Muscle layer of duodenum (tissue), 2 donors: ENCODE measurements around the gene KCTD14.

Source experiments
- H3K27ac ChIP-seq: one replicate; pipeline ENCODE4 v1.7.0; 2013; ENCODE audit warnings: mild to moderate bottlenecking, low read length
- H3K27me3 ChIP-seq: one replicate; pipeline ENCODE4 v1.7.0; 2013; ENCODE audit warnings: low read depth, mild to moderate bottlenecking, control low read depth, low read length
- H3K36me3 ChIP-seq, 2 donors: one replicate each; pipeline ENCODE4 v1.7.0; 2013; ENCODE audit warnings: low read length in 2 of 2, control low read depth in 1 of 2, mild to moderate bottlenecking in 1 of 2; ENCODE audit not compliant: insufficient read depth in 2 of 2, control insufficient read depth in 1 of 2
- H3K4me1 ChIP-seq, 2 donors: one replicate each; pipeline ENCODE4 v1.7.0; 2013; ENCODE audit warnings: low read length in 2 of 2, mild to moderate bottlenecking in 2 of 2, control low read depth in 1 of 2, moderate library complexity in 1 of 2; ENCODE audit not compliant: insufficient read depth in 2 of 2, control insufficient read depth in 1 of 2
- H3K4me3 ChIP-seq, 2 donors: one replicate each; pipeline ENCODE4 v1.7.0; 2013; ENCODE audit warnings: low read length in 2 of 2, low read depth in 1 of 2, mild to moderate bottlenecking in 1 of 2
- H3K9me3 ChIP-seq, 2 donors: one replicate each; pipeline ENCODE4 v1.7.0; 2013; ENCODE audit warnings: low read length in 2 of 2, control low read depth in 1 of 2, mild to moderate bottlenecking in 1 of 2; ENCODE audit not compliant: control insufficient read depth in 1 of 2
- donor health status: healthy.

The KCTD14 gene

DNA sequence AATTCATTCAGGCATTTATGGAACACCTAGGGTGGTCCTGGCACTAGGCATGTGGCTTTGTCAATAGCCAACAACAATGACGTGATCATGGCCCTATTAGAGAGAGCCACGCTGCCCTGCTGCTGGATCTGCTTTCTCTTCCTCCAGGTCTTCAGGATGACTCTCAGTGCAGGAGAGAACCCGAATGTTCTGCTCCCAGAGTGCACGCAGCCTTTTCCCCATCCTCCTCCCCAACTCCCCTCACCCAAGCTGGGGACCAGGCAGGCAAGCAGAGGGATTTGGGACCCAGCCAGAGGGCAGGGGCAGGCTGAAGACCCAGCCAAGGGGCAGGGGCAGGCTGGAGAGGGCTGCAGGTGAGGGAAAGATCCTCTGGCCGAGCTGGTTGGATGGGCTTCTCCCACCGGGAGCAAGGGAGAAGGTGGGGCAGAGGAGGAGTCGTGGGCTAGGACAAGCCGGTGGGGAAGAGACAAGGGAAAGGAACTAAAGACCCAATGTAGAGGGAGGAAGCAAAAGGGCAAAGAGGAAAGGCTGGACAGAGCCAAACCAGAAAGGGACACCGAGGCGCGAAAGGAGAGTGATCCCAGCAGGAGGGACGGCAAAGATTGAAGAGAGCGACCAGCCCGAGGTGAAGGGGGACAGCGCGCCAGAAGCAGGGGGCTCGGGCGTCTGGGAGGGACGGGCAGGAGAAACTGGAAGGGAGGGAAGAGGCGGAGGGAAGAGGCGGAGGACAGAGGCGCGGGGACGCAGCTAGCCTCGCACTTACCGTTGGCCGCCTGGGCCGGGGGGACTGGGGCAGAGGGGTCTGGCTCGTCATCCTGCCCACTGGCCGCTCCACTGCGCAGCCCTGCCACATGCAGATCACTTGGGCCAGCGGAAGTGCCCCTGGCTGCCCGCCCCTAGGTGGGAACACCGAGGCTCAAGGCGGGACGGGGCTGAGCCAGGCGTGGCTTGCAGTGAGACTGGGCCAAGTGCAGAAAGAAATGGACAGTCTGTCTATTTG is at the start of gene KCTD14:
Gene KCTD14, minus strand, starts transcription at position 880 of the 1,000 bp plus-strand sequence. Its CDS starts 27 bp downstream, at position 853.
- Histone ChIP-seq H3K36me3 (no peaks in the 10 kb centered on the region), H3K9me3 (no peaks in the 10 kb centered on the region), H3K4me3 (peak within 1 kb of the TSS; percentile 54 to 70), H3K27ac (peak within 1 kb of the TSS; percentile 31), H3K27me3 (no peaks in the 10 kb centered on the region), H3K4me1 (no peaks in the 10 kb centered on the region)

GRCh38 chr11:78072455-78072854 is 49.4 kb upstream of the KCTD14 start:
- H3K36me3 ChIP-seq, result peaks cover 25 to 26% of the 10 kb centered on the region in 2 donors
- H3K4me3 ChIP-seq, result no peak overlapping the region
- H3K27ac ChIP-seq, result no peak overlapping the region
- H3K9me3 ChIP-seq, result no peaks in the 10 kb centered on the region
- H3K27me3 ChIP-seq, result no peaks in the 10 kb centered on the region
- H3K4me1 ChIP-seq, result peaks cover 0 to 28% of the 10 kb centered on the region in 2 donors

DNA sequence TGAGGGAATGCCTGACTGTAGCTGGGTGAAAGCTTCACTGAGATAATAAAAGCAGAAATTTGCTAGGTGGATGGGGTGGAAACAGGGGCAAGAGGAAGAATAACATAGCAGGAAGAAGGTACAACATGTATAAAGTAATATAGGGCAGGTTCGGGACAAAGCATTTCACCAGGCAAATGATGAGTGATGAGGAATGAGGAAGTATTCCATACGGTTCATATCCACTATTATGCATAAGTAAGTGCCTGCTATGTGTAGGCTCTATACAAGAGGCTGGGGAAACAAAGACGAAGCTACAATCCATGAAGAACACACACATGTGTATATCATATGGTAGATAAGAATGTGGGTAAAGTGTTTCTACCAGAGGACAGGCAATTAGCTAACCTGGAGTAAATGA is 48.6 kb upstream of the KCTD14 start:
- Histone ChIP-seq H3K9me3 (no peaks in the 10 kb centered on the region), H3K4me3 (no peak overlapping the region), H3K27me3 (no peaks in the 10 kb centered on the region), H3K4me1 (peaks cover 0 to 21% of the 10 kb centered on the region in 2 donors), H3K27ac (no peak overlapping the region), H3K36me3 (peaks cover 25 to 26% of the 10 kb centered on the region in 2 donors)

DNA sequence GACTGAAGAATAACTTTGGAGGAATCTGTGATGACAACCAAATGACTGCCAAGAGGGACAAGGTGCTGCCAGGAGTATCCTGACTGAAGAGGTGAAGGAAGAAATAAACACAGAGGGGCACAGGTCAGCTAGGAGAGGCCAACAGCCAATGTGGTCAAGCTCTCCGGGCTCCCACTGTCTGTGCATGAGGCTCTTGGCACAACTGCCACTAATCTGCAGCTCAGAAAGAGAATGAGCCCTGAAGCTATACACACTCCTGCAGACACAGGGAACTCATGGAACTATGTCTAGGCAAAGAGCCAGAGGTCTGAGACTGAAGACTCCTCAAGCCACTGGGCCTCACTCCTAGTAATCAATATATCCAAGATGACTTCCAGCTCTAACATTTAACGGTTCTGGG is 47.5 kb upstream of the KCTD14 start:
- Histone ChIP-seq H3K27ac (no peak overlapping the region), H3K4me3 (no peak overlapping the region), H3K27me3 (no peaks in the 10 kb centered on the region), H3K36me3 (peaks cover 25 to 26% of the 10 kb centered on the region in 2 donors), H3K9me3 (no peaks in the 10 kb centered on the region), H3K4me1 (peaks cover 0 to 11% of the 10 kb centered on the region in 2 donors)

- Histone ChIP-seq H3K4me3 (no peak overlapping the region), H3K4me1 (peaks cover 0 to 6% of the 10 kb centered on the region in 2 donors), H3K9me3 (no peaks in the 10 kb centered on the region), H3K27me3 (no peaks in the 10 kb centered on the region), H3K36me3 (peaks cover 25 to 26% of the 10 kb centered on the region in 2 donors), H3K27ac (no peak overlapping the region)
Measured at GRCh38 chr11:78069465-78069864, 46.4 kb upstream of the KCTD14 start.

DNA sequence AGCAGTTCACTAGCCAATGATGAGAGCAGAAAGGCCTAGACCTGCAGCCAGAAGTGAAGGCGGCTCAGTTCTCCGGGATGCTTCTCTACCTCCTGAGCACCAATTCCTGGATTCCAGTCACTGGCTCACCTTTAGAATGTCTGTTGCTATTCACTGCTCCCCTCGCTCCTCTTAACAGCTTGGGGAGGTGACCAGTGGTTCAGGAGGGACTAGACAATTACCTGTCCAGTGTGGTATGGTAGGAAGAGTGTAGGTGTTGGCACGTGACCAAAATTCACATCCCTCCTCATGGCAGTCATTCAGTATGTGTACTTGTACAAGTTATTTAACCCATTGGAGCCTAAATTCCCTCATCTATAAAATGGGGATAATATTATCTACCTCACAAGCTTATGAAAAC is 44.6 kb upstream of the KCTD14 start:
- no peak overlapping the region for H3K4me3 ChIP-seq
- no peak overlapping the region for H3K27ac ChIP-seq
- H3K27me3 ChIP-seq, result no peaks in the 10 kb centered on the region
- H3K9me3 ChIP-seq, result no peaks in the 10 kb centered on the region
- peaks cover 0 to 6% of the 10 kb centered on the region in 2 donors for H3K4me1 ChIP-seq
- peaks cover 23 to 24% of the 10 kb centered on the region in 2 donors for H3K36me3 ChIP-seq

GRCh38 chr11:78066471-78066870 is 43.4 kb upstream of the KCTD14 start:
- Histone ChIP-seq H3K27ac (no peak overlapping the region), H3K9me3 (no peaks in the 10 kb centered on the region), H3K27me3 (no peaks in the 10 kb centered on the region), H3K36me3 (peaks cover 13 to 18% of the 10 kb centered on the region in 2 donors), H3K4me1 (peaks cover 0 to 6% of the 10 kb centered on the region in 2 donors), H3K4me3 (no peak overlapping the region)

DNA sequence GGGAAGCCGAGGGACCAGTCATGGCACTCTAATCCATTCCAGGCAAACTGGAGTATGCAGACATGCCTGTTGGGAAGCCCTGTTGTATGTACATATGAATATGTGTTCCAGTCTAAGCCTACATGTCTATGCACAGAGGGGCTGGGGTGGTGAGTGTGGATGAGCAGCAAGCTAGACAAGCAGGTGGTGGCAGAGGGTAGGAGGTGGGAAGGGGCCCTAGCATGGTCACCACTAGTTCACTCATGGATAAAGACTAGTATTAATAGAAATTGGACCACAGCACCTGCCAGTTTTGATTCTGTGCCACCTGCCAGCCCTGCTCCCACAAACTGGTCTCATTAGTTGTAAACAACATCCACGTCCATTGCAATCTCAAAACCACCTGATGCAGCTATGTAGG is 42.1 kb upstream of the KCTD14 start:
- Histone ChIP-seq H3K4me1 (peaks cover 0 to 6% of the 10 kb centered on the region in 2 donors), H3K27me3 (no peaks in the 10 kb centered on the region), H3K9me3 (no peaks in the 10 kb centered on the region), H3K27ac (no peak overlapping the region), H3K4me3 (no peak overlapping the region), H3K36me3 (peaks cover 3 to 11% of the 10 kb centered on the region in 2 donors)

DNA sequence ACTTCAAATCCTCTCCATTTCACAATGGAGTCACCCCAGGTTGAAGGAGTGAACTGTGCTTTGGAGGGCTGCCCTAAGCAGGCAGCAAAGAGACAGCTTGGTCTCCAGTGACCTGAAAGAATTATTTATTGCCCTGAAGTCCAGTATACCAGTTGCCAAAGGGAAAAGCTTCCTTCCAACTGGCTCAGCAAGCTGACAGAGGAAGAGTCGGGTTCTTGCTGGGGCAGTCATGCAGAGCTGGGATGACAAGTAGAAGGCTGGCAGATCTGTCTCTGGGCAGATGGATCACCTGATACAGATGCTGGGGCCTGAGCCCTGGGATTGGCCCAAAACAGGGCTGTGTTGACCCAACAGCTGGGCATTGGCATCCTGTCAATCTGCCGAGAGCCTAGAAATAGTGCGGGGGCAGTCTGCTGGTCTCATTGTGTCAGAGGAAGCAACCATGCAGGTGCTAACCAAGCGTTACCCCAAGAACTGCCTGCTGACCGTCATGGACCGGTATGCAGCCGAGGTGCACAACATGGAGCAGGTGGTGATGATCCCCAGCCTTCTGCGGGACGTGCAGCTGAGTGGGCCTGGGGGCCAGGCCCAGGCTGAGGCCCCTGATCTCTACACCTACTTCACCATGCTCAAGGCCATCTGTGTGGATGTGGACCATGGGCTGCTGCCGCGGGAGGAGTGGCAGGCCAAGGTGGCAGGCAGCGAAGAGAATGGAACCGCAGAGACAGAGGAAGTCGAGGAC is 40.5 kb upstream of the KCTD14 start, which contains the start of gene THRSP:
Gene THRSP, plus strand, starts transcription at position 422 of the 742 bp plus-strand sequence. Its CDS starts 21 bp downstream, at position 443.
- H3K27ac ChIP-seq, result no peak within 1 kb of the TSS
- H3K4me1 ChIP-seq, result no peaks in the 10 kb centered on the region

GRCh38 chr11:78062671-78063070 is 39.6 kb upstream of the KCTD14 start:
- no peaks in the 10 kb centered on the region for H3K4me1 ChIP-seq
- no peaks in the 10 kb centered on the region for H3K9me3 ChIP-seq
- H3K36me3 ChIP-seq, result no peaks in the 10 kb centered on the region
- no peak overlapping the region for H3K27ac ChIP-seq
- no peaks in the 10 kb centered on the region for H3K27me3 ChIP-seq
- H3K4me3 ChIP-seq, result no peak overlapping the region

More for the DNA sequence above, 40.5 kb upstream of the KCTD14 start, which contains the start of gene THRSP:
- peaks cover 0 to 2% of the 10 kb centered on the region in 2 donors for H3K36me3 ChIP-seq
- H3K9me3 ChIP-seq, result no peaks in the 10 kb centered on the region
- no peaks in the 10 kb centered on the region for H3K27me3 ChIP-seq
- H3K4me3 ChIP-seq, result no peak within 1 kb of the TSS

- Histone ChIP-seq H3K4me1 (no peaks in the 10 kb centered on the region), H3K36me3 (no peaks in the 10 kb centered on the region), H3K4me3 (no peak overlapping the region), H3K9me3 (no peaks in the 10 kb centered on the region), H3K27me3 (no peaks in the 10 kb centered on the region), H3K27ac (no peak overlapping the region)
Measured at GRCh38 chr11:78061921-78062311, 38.8 kb upstream of the KCTD14 start.
